HG02884 (cell line): Measurements from ENCODE around the gene KDM5A.

Experiments
- ATAC-seq: cut with Tn5 transposase; IDR thresholded peaks from one replicate; pipeline ENCODE4 v1.9.1; 2021; ENCODE audit warnings: mild to moderate bottlenecking, moderate library complexity; ENCODE audit not compliant: unreplicated experiment

KDM5A gene

GRCh38 chr12:275812-276211 is 113.3 kb downstream of the KDM5A start:
- no peak for ATAC-seq

GRCh38 chr12:273382-273781 is 115.7 kb downstream of the KDM5A start:
- no peak for ATAC-seq

DNA sequence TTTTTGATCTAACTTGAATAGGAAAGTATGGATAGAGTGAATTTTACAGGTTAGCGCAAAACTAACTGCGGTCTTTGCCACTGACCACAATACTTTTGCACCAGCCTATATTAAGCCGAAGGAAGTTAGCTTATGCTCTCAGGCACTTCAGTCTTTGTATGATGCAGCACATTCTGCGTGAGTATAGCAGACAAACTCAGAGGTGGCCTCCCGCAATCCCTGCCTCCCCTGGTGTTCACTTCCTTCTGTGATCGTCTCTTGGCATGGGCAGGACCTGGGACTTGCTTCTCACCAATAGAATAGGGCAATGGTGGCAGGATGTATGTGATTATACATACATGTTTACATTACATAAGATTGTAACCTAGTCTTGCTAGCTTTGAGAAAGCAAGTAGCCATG is 116.2 kb downstream of the KDM5A start:
- ATAC-seq, result no peak

DNA sequence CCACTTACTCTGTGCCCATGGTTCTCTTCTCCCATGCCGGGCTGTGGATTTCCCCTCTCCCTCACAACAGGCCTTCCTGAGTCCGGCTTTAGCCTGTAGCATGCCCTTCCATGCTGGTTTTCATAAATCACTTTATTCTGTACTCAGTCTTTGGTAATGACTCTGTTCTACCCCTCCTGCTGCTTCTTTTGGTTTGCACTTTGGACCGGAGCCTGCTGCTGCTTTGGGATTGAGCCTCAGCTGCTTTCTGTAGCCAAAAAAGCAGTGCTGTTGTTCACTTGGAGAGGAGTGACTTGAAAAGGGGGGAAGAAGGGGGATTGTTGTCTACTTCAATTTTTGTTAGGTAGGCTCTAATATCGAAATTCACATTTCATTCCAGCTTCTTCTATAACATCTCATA is 118.0 kb downstream of the KDM5A start:
- ATAC-seq, result no peak

GRCh38 chr12:269191-269590 is 119.9 kb downstream of the KDM5A start:
- no peak for ATAC-seq

GRCh38 chr12:268483-268840 is 120.7 kb downstream of the KDM5A start:
- no peak for ATAC-seq

- ATAC-seq, result no peak
These were observed 121.3 kb downstream of the KDM5A start for GRCh38 chr12:267581-268482.

- no peak for ATAC-seq
These were observed 124.0 kb downstream of the KDM5A start for GRCh38 chr12:265096-265495.

DNA sequence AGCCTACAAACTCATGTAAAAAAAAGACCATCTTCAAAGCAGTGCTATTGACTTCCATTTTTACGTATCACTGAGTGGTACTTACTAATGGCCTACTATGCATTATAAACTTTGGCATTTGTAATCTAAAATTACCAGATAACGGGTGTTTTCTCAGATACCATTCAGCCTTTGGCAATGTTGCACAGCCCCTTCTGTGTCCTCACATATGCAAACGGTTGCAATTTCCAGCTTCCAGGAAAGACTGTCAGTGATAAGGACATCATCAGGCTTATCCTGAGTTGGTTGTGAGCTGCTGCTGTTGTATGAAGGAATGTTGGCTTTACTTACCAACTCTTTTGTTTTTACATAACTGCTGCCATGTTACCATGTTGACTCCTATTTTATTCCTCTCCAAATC is 124.9 kb downstream of the KDM5A start:
- no peak for ATAC-seq

- no peak for ATAC-seq
These were observed 125.5 kb downstream of the KDM5A start for GRCh38 chr12:263574-263973.

GRCh38 chr12:262817-263216 is 126.3 kb downstream of the KDM5A start, which contains the start of gene SLC6A13:
Gene SLC6A13 (minus strand): TSS chr12:262836. CDS start chr12:260052, 2,784 bp downstream.
- ATAC-seq, result no peak

- ATAC-seq, result no peak
These were observed 127.0 kb downstream of the KDM5A start for GRCh38 chr12:262113-262512.

DNA sequence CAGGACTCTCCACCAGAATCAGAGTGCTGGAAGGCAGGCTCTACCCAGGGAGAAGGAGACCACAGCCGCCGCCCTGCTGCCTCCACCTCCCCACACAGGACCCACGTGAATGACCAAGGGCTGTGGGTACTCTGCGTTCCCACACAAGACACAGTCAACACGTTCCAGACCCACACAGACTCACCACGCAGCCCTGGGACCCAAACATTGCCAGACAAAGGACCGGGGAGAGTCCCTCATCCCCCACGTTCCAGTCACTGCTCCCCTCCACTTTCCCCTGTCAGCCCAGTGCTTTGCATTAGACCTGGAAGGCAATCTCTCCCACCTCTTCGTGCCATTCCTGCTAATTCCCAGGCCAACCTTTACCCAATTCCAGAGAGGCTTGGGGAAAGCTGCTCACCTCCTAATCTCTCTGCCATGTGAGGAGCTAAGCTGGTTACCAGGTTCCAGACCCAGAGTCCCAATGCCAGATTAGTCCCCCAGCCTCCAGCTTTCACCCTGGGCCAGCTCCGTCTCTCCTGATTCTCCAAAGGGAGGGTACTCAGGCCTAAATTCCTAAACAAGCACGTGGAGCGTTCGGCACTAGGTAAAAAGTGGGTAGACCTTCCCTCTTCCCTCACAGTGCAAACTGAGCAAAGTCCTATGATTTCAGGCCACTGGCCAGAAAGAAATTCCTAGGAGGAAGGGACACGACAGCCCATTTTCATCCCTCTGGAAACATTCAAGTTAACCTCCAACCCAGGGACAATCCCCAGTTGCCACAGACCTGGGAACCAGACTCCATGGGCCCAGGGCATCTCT is 131.4 kb downstream of the KDM5A start:
- no peak for ATAC-seq

GRCh38 chr12:256958-257357 is 132.2 kb downstream of the KDM5A start:
- no peak for ATAC-seq

DNA sequence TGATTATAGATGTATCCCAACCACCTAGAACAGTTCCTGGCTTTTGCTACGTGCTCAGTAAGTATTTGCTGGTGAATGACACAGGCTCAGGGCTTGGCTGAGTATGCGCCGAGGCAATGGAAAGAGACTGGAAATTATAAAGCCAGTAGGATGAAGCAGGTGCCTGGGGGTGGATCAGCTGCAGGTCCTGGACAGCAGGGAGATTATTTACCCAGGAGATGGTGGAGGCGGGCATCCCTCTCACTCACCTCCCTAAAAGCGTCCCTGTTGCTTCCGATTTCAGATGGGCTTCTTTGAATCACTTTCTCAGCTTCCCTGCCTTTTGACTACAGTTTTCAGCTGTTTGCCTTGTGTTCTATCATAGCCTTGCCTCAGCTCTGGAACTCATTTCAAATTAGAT is 132.9 kb downstream of the KDM5A start:
- no peak for ATAC-seq

GRCh38 chr12:254912-255311 is 134.2 kb downstream of the KDM5A start:
- ATAC-seq, result no peak

DNA sequence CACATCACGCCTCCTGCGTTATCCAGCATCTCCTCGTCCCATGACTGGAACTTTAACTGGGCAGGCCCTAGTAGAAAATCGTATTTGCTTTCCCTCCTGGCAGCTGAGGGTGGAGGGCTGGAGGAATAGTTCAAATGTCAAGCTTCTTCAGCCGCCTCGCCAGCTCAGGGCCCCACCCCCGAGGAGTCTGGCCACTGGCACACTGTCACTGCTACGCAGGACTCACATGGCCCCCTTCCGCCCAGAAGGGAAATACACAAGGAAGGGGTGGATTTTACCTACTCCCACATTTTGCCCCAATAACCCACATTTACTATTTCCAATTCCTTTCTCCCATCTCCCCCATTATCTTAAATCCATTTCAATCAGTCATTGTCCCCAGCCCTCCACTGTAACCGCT is 135.1 kb downstream of the KDM5A start:
- no peak for ATAC-seq

DNA sequence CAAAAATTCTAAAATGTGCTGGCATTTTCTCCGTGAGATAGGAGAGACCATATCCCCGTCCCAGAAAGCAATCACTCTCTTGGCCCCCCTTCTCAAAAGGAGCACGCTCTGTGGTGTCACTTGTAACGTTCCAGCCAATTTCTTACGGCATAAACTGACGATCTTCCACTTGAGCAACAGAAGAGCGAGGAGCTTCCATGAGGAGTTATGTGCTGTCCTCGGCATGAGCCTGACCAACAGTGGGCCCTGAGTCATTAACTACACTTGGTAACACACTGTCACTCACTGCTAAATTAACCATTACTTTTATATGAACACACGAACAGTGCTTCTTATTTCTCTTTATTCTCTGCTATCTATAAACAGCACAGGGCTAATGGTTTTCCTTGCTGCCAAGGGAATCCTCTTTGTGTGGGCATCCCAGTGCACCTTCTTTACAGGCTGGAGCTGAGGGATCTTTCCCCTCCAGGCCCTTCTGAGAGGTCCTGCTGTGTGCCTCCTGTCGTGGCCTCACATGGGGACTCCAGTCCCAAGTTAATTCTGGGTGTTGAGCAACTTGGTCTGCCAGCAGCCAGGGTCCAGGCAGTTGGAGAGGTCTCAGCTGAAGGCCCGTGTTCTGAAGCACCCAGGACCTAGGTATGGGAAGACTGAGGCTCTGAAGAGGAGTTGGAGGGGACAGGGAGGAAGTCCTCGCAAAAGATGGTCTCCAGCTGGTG is 135.8 kb downstream of the KDM5A start:
- no peak for ATAC-seq

DNA sequence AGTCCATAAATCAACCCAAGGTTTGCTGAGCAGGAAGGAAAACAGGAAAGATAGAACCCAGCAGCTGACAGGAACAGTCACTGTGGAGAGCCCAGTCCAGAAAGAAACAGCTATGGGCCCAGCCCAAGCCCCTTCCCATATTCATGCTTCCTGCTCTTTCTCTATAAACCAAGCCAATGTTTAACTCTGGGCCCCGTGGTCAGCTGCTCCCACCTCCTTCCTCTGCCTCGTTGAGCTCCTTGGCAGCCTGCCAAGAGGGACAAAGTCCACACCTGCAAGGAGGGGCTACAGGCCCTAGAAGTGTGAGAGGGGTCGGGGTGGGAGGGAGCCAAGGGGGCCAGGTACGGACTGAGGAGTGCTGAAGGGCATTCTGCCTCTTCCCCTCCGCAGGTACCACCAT is 136.5 kb downstream of the KDM5A start:
- no peak for ATAC-seq

GRCh38 chr12:247271-247670 is 141.8 kb downstream of the KDM5A start:
- no peak for ATAC-seq

DNA sequence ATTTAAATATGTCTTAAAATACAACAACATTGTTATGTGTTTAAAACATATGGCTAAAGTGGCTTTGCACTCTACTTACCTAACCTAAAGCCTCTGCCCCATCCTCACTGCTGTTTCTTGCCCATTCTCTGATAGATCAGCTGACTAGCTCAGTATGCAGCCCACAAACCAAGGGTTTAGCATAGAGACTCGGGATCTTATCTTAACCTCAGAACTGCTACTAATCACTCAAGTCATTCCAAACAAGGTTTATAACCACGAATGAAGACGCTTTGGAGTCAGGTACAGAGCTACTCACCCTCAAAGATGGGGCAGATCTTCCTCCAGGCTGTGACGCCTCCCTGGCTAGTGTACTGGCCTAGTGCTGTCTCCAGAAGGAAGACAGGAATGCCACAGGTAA is 145.7 kb downstream of the KDM5A start:
- ATAC-seq, result no peak
